Retina (tissue), 1 donor: ENCODE measurements around the gene TMEM191C.
"Not testable (repeated sequence)": the region's sequence is repeated elsewhere in the genome, so short reads cannot be mapped to it uniquely, and the experiment has no call there.

Source experiments
- DNase-seq: peaks from one replicate; pipeline ENCODE4 v3.0.0-alpha.2; 2016

The TMEM191C gene

DNA sequence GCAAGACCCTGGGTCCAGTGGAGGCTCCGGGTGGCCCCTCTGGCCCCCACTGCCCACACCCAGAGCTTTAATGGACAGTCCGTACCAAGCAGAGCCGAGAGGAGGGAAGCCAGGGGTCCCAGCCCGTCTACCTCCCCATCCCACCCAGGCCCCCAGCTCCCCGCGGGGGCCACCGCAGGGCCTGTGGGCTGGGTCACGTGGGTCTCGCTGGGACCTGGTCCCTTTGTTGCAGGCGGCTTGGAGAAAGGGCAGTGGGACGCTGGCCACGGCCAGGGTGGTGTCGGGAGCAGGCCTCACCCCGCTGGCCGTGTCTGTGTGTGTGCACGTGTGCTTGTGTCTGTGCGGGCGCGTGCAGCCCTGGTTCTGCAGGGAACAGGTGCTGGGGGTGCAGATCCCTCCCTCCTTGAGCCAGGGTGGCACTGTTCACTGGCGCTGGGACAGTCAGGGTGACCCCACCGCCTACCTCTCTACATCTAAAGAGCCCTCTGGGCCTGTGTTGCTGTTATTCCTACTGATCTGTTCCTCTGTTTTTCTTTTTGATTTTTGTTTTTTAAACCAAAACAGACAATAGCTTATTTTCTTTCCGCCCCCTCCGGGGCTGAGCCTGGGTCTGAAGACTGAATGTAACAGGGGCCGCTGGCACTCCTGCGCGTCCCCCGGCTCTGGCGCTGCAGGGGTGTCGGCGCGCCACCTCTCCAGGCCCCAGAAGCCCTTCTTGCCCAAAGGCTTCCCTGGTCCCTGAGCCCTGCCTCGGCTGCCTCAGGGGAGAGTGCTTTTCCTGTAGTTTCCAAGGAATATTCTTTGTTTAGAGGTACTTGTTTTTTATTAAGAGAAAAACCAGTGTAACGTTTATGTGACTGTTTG is 20.1 kb upstream of the TMEM191C start:
- no peak for DNase-seq

GRCh38 chr22:21447694-21448402 is 19.3 kb upstream of the TMEM191C start:
- no peak for DNase-seq

DNA sequence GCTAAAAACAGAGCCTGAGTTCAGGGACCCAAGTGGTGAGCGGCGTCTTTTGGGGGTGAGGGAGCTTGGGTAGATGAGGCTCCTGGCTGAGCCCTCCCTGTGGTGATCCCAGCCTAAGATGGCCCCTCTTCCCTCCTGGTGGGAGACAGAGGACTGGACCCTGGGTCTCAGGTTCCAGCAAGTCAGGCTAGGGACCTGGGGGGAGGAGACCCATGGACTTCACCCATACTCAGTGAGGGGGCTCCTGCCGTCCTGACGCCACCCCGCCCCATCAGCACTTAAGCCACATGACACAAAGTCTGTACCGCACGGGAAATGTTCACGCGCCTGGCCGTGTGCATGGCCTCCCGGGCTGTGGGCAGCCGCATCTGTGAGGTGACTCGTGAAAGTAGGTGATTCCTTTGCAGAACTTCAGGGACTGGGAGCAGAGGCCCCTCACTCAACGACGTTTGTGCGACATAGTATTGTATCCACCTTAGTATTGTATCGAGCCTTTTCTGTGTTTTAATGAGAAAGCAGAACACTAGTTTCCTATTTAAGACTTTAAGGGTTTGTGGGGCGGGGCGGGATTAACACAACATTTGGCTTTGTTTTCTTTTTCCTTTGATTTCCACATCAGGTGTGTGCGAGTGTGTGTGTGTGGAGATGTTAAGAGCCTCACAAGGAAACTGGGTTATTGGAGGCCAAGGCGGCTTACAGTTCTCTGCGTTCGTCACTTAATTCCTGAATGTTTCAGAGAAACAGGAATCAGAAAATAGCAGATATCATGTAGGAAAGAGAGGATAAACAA is 18.4 kb upstream of the TMEM191C start:
- DNase-seq: no peak

- DNase-seq: no peak
Observed at GRCh38 chr22:21449531-21450319, 17.5 kb upstream of the TMEM191C start.

DNA sequence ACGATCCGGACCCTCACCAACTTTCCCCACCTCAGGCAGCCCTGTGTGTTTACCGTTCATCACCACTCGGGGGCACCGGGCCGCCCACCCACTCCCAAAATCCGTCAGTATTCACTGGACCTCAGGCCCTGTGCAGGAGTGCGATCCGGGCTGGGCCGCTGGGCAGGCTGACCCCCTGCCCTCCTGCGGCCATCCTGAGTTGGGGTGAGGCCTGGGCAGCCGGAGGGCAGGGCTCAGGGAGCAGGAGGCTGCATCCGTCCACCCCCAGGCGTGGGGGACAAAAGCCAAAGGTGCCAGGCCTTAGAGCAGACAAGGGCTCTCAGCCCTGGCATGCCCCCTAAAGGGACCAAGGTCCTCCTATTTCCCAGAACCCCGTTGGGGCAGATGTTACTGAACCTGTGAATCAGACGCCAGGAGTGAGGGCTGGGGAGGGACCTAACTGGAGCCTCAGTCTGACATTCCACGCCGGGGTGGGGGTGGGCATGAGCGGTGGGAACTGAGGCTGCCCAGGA is 16.8 kb upstream of the TMEM191C start:
- DNase-seq: peak; percentile 26

DNA sequence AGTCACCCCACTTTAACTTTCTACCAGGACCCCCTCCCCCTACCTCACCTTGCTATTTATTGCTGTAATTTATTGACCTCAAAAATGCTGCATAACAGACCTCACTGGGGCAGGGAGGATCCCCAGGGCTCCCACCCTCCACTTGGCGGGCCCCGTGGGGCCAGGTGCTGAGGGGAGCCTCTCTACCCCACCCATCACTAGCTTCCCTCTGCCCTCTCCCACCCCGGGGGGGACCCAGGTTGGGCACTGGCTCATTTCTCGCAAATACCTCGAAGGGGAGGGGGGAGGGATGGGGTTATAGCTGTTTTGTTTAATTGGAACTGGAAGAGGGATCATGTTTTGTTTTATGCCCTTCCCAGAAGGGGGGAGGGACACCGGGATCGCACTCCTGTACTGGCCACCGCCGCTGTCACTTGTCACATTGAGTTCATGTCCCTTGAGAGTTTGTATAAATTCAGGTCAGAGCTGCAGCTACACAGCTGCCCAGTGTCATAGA is 16.3 kb upstream of the TMEM191C start:
- peak; percentile 62 for DNase-seq

DNA sequence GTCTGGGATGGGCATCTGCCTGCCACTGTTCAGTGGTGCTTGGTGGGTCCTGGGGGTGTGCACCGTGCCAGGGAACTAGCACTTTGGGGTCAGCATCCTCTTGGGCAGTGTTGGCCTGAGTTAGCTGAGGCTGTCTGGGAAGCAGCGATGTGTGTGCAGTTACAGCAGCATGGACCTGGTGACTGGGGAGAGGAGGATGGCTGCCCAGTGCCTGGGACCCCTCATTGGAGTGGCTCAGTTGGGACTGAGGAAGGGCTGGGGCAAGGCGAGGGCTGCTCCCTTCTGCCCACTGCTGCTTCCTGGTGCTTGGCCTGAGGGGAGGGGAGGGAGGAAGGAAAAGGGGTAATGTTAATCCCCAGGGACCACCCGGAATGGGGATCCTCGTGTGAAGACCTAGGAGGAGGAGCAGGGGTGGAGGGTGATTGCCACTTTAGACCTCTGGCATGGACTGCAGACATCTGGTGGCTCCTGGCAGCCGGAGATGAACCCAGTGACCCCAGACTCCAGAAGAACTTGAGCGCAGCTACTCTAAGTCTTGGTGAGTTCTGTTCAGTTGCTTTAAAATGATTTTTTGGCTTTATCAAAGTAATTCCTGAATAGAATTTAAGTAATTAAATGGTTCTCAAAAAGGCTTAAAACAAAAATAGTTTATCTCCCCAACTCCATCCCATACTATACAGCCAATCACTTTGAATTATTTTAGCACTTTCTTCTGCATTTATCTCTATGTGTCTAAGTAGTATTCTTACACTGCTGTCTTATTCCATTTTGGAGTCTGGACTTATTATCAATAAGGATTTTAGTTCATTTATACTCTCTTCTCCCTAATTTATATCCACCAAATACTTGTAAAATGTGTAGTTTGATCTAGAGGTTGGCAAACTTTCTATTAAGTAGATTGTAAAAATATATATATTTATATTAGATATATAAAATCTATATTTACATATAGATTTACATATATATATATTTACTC is 15.4 kb upstream of the TMEM191C start:
- no peak for DNase-seq

- DNase-seq: not testable (repeated sequence)
Observed at GRCh38 chr22:21452666-21453065, 14.5 kb upstream of the TMEM191C start.

GRCh38 chr22:21454998-21455333 is 12.2 kb upstream of the TMEM191C start:
- not testable (repeated sequence) for DNase-seq

DNA sequence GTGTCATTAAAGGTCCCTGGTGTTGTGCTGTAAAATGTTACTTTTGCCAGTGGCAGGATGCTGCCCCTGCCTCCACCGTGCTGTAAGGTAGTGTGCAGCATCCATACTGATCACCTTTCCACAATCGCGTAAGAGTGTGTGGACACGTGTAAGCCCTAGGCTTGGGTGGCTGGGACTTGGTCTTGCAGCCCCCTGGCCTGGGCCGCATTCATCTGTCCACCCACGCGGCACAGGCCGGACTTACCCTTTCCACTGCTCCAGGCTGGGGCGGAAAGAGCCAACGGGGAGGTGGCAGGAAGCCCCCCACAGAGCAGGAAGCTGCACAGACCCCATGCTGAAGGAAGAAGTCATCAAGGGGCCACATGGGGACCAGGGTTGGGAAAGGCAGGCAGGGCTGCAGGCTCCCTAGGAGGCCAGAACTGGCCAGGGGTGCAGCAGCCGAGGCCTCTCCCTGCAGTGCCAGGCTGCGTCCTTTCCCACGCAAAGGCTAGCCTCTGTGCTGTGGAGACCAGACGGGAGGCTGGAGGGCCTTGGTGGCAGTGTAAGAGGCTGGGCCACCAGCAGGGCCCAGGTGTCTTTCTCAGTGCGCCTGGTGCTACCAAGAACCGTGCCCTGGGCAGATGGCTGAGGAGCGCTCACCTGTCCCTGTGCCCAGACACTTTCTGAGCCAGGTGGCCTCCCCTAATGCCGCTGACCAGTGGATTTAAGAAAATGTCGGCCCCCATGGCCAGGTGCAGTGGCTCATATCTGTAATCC is 11.7 kb upstream of the TMEM191C start:
- DNase-seq: no peak

- DNase-seq: no peak
Observed at GRCh38 chr22:21457023-21457787, 10.0 kb upstream of the TMEM191C start.

GRCh38 chr22:21462672-21463071 is 4.5 kb upstream of the TMEM191C start:
- DNase-seq: not testable (repeated sequence)

- peak; percentile 85 for DNase-seq
Observed at GRCh38 chr22:21468194-21469096, 1.3 kb downstream of the TMEM191C start.

DNA sequence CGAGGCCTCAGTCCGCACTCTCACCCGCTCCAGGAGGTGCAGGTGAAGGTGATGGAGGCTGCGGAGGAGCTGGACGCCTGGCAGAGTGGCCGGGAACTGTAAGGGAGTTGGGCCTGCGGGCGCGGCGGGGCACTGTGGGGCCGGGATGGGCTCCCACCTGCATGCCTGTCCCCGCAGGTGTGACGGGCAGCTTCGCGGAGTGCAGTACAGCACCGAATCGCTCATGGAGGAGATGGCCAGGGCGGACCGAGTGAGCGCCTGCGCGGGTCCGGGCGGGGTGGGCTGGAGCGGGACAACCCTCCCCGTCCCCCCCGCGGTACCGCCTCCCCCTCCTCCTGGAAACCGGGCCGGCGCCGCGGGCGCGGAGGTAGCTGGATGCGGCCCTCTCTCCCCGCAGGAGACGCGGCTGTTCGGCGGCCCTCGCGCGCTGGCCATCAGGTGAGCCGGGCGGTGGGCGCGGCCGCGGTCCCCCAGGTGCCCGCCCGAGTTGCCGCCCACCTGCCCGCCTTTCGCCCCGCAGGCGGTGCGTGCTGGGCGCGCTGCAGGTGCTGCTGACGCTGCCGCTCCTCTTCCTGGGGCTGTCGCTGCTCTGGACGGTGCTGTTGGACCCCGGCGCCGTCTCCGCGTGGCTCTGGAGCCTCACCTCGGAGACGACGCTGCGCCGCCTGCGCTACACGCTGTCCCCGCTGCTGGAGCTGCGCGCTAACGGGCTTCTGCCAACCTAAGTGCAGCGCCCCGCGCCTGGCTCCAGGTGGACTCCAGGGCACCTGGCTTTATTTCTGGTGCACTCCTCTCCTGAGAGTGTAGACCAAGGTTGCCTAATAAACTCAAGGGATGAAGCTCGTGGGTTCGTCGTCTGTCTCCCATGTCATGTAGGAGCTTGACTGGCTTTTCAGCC is 2.2 kb downstream of the TMEM191C start:
- not testable (repeated sequence) for DNase-seq

- not testable (repeated sequence) for DNase-seq
Observed at GRCh38 chr22:21472984-21473383, 5.8 kb downstream of the TMEM191C start.

DNA sequence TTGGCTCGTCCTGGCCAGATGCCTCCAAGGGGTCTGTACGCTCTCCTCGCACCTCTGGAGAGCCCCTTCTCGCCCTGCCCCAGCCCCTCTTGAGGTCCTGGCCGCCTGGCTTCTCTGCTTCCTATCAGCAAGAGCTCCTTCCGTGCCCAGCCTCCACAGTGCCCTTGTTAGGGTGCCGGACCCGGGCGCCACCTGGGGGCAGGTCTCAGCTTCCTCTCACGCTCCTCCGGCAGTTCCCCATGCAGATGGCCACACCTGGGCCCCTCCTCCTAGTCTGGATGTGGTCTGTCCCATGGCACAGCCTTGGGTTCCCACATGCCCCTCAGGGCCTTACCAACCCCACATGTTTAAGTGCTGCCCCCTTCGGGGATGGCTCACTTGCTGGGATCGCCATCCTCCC is 6.5 kb downstream of the TMEM191C start:
- DNase-seq: not testable (repeated sequence)

GRCh38 chr22:21484039-21484438 is 16.9 kb downstream of the TMEM191C start:
- not testable (repeated sequence) for DNase-seq
